SK-N-DZ (cell line): ENCODE data around the gene HBM.
"Not testable (repeated sequence)": the region's sequence is repeated elsewhere in the genome, so short reads cannot be mapped to it uniquely, and the experiment has no call there.

ENCODE experiments used
- DNase-seq: peaks from one replicate; pipeline ENCODE4 v3.0.0-alpha.2; 2015; ENCODE audit warnings: low spot score
- small RNA-seq, 2 experiments: library from RNA; depleted of rRNA; stranded (forward); fragments of <200 nt; gene quantifications; one replicate each; pipeline ENCODE3, GENCODE V24; 2014

HBM gene

DNA sequence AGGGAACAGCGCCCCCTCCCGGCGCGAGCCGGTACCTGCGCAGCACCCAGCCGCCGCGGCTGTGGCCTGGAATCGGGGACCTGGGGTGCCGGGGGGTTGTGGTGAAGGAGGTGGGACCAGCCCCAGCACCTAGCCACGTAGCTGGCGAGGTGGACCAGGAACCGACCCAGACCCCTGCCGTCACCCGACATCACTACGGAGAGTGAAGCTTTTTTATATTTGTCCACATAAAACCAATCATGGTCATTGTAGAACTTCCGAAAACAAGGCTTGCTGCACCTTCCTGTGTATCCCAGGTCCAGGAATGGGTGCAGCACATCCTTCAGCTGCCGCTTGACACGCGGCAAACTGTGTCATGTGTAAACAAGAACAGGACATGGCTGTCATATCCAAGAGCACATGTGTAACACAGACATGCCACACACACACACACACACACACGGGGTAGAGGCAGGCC is 15.8 kb downstream of the HBM start:
- DNase-seq, result no peak

DNA sequence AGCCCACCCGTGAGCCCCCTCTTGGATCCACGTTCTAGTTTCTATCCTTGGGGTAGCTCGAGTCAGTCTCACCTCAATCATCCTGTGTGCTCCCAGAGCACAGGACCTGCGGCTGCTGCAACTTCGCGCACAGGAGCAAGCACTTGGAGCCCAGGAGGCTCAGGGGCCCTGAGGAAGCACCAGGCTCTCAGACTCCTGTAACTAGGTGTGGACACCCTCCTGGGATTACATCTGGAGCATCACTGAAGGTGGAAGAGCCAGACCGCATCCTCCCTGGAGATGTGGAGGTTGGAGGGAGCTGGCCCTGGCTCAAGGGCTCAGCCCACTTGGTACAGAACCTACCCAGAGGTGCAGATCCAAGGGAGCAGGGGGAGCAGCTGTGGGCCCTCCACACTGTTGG is 17.2 kb downstream of the HBM start:
- DNase-seq, result no peak

DNA sequence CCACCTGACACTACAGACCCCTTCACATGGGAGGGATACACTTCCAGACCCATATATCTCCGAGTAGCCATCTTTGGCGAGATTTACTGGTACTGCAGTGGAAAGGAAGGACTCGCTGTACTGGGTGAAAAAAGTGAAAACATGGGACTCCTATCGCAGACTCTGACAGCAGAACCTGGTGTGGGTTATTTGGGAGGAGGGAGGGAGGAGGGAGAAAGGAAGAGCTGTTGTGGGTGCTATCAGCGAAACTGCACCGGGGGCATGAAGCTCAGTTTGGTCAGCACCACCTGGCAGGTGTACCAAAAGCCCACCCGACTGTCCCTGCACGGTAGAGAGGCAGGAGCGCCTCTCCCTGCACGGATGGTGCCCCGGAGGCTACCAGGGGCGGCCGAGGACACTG is 19.4 kb downstream of the HBM start:
- DNase-seq, result no peak

DNA sequence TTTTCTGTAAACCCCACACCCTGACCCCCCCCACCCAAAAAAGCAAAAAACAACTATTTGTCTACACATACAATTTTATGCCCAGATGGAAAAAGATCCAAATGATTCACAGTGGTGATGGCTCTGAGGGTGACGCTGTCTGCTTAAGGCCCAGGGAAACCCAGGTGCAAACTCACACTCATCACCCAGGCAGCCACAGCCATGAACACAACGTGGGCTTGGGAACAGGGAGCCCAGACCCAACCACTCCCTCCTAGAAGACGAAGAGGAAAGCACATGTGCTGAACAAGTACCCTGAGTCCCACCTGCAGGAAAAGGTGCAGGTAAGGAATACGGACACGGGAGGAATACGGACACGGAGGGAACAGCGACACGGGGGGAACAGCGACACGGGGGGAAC is 19.9 kb downstream of the HBM start:
- no peak for DNase-seq

DNA sequence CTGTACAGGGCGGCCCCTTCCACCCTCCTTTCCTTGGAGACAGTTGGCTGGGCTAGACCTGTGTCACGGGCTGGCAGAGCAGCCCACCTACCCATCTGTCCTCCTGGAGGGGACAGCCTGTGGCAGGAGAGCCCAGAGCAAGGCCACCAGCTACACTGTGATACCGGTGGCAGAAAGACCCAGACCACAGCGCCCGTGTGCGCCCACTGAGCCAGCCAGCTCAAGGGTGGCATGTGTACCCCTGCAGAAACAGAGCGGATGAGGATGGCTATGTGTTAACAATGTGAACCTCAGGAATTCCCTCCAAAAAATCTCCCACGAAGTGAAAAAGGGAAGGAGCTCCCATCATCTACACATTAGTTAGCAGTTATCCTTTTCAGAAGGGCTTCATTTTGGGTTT is 21.6 kb downstream of the HBM start:
- no peak for DNase-seq

DNA sequence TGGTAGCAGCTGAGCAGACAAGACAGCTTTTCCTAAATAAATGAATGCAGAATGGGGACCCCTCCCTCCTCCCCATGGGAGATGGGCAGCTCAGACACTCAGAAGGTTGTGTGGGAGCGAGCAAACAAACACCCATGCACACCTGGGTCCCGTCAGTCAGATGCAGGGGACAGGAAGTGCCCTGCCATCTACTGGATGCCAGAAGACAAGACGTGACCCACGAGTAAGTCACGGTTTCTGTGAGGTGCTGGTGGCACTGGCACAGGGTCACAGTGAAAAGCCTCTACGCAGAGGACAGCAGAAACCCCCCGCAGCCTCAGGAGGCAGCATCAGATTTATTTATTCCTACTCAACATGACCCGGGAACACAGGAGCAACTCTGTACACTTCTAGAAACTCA is 22.9 kb downstream of the HBM start:
- DNase-seq, result no peak

DNA sequence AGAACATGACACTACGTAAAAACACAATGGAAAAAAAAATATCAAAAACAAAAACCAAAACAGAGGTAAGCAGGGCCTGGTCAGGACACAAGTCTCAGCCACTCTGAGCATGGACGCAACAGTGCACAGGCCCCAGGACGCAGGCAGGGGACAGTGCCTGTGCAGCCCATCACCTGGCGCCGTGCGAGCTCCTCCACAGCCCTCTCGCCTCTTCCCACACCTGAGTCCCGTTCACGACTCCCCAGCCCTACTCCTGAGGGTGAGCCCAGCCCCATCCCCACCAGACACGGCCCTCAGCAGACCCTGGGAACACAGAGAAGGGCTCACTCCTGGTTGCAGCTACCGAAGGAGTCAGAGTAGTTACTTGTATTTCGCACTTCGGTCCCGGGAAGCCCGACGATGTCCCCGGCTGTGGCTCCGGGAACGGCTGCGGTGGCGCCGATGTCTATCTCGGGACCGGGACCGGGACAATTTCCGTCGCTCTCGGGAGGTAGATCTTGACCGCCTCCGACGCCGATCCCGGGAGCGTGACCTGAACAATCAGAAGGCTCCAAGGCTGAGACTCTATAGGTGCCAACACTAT is 23.9 kb downstream of the HBM start:
- DNase-seq, result no peak

DNA sequence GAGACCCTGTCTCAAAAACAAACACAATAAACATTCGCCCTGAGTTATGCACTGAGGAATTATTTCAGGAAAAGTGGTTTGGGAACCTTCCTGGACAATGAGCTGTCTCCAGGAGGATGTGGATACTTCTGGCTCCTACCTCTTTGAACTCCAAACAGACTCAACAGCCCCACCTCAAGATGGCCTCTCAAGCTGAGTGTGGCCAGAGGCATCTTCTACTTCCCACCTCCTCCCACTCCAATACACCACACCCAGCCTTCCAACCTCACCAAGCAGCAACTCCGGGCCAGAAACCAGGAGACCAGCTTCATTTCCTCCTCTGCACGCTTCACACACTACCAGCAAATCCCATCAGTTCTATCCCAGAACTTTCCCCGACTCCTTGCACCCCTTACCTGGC is 26.1 kb downstream of the HBM start:
- no peak for DNase-seq

DNA sequence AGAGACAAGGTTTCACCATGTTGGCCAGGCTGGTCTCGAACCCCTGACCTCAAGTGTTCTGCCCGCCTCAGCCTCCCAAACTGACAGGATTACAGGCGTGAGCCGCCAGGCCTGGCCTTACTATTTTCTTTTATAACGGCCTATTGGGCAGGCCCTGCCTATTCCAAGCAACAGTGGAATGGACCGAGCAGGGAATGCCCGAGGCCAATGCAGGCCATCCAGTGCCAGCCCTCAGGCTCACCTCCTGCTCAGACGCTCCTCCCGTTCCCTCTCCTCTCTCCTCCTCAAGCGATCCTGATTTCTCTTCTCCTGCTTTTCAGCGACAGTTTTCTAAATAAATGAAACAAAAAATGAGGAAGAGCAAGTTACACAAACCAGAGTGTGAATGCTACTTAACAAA is 26.9 kb downstream of the HBM start:
- no peak for DNase-seq

DNA sequence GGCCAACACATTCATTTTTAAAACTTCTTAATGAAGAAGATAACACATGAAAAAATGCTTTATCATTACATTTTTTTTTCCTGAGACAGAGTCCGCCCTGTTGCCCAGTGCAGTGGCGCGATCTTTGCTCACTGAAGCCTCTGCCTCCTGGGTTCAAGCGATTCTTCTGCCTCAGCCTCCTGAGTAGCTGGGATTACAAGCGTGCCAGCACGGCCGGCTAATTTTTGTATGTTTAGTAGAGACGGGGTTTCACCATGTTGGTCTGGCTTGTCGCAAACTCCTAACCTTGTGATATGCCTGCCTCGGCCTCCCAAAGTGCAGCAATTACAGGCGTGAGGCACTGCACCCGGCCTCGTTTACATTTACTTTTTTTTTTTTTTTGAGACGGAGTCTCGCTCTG is 27.7 kb downstream of the HBM start:
- DNase-seq, result no peak

DNA sequence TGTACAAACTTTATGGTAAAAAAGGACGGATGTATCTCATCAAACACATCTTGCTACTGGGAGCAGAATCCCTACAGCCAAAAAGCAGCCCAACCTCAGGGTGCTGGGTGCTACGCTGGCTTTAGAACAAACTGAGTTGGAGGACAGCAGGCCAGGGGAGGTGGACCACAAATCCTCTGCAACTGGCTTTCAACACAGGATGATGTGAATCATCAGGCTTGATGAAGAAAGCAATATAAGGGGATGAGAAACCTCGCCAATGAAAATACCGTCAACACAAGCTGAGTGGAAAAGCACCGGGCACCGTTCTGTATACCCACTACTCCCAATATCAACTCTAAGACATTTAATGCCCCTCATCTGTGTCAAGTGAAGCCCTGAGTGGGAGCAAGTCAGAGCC is 28.7 kb downstream of the HBM start:
- DNase-seq, result no peak

DNA sequence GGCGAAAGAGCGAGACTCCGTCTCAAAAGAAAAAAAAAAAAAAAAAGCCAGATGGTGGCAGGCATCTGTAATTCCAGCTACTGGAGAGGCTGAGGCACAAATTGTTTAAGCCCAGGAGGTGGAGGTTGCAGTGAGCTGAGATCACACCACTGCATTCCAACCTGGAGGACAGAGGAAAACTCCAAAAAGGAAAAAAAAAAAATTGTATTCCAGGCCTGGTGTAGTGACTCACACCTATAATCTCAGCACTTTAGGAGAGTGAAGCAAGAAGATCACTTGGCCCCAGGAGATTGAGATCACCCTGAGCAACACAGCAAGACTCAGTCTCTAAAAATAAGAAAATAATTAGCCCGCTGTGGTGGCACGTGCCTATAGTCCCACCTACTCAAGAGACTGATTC is 34.6 kb downstream of the HBM start:
- DNase-seq, result no peak

DNA sequence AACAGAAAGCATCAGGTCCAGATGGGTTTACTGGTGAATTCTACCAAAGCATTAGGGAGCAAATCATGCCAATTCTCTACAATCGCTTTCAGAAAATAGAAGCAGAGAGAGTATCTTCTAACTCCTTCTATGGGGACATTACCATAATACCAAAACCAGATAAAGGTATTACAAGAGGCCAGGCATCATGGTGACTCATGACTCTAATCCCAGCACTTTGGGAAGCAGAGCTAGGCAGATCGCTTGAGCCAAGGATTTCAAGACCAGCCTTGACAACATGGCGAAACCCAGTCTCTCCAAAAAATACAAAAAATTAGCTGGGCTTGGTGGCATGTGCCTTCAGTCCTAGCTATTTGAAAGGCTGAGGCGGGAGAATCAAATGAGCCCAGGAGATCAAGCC is 37.5 kb downstream of the HBM start:
- DNase-seq, result no peak

DNA sequence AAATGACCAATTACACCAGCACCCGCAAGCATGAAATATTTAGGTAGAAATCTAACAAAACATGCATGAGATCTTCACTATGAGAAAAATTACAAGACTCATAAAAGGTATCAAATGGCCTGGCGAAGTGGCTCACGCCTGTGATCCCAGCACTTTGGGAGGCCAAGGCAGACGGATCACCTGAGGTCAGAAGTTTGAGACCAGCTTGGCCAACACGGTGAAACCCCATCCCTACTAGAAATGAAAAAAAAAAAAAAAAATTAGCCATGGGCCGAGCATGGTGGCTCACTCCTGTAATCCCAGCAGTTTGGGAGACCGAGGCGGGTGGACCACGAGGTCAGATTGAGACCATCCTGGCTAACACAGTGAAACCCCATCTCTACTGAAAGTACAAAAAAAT is 38.3 kb downstream of the HBM start:
- DNase-seq, result not testable (repeated sequence)

DNA sequence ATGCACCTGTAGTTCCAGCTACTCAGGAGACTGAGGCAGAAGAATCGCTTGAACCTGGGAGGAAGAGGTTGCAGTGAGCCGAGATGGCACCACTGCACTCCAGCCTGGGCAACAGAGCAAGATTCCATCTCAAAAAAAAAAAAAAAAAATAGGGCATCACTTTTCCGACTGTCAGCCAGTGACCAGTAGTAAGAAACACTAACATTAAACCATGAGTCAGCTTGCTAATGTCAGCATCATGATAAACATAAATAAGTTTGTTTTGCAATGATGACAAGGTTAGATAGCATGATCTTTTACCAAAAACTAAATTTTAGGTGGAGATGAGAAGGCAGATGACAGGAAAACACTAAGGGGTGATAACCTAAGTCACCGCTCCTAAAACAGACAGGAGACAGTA is 43.6 kb downstream of the HBM start:
- DNase-seq, result not testable (repeated sequence)

DNA sequence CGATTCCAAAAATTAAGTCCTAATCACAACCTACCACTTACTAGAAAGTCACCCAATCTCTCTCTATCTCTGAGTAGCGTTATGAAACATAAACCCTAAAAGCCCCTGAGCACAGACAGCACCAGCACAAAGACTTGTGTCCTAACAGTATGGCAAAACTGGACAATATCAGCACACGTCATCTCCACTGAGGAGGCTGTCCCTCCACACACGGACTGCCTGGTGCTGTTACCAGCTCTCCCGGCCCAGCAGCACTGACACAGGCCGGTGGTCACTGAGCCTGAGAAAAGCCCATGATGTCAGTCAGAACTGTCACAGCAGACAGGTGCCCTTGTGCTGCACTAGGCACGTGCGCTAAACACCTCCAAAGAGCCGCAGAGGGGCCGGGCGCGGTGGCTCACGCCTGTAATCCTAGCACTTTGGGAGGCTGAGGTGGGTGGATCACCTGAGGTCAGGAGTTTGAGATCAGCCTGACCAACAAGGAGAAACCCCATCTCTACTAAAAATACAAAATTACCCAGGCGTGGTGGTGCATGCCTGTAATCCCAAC is 45.9 kb downstream of the HBM start:
- DNase-seq, result not testable (repeated sequence)

DNA sequence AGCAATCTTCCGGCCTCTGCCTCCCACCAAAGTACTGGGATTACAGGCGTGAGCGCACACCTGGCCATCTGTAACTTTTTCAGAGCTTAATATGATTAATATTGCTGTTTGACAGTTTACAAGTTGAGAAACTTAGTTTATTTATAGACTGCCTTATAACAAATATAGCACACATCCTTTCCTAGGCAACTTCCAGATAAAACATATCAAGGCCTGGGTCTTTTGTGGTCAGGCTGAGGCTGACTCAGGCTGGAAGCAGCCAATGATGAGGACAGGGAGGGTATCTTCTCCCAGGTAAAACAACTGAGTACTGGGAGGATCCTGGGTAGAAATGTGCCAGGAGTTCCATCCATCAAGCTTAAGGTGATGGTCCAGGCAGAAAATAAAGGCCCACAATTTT is 47.2 kb downstream of the HBM start:
- no peak for DNase-seq

Small RNA genes lying within 50 kb of the gene (small RNA-seq; reads per million reads assigned to genes)
- 0 reads per million in 2 experiments for gene RF00019
